ENCODE results near the gene OR1J2.

- TF ChIP-seq THRAP3 (IDR thresholded peaks at IDR 0.05; ENCODE audit: borderline replicate concordance) = no peak
- TF ChIP-seq POLR2AphosphoS5 (IDR thresholded peaks at IDR 0.05; ENCODE audit: control insufficient read depth, insufficient read depth, low read depth, low read length) = no peak
Measured at GRCh38 chr9:122510502-122510901, at the start of gene OR1J2.

All from K562 (cell line).